HepG2 (cell line): ENCODE results near the gene TAS2R5. TPM values are rescaled to one million over a fixed set of nuclear protein-coding genes. Genes with fewer than 3 reads are reported as not detected.

Source experiments
- ATAC-seq: fragments of 200-7000 bp; cut with Tn5 transposase; 3 replicates; pipeline ENCODE4 v1.9.1; 2020; ENCODE audit warnings: mild to moderate bottlenecking, moderate library complexity
- BruUV-seq: library from RNA; stranded (reverse); fragments of 400-500 nt; replicated peaks from 2 replicates; lab custom pipeline; 2021; lab: Mats Ljungman, UMichigan
- CTCF ChIA-PET: fragments of 300-600 bp; formaldehyde crosslinking; extraction: SDS; loops from one replicate; lab custom pipeline; 2021; ENCODE audit warnings: low total read pairs, inconsistent platforms, low intra/inter-chr PET ratio; lab: Yijun Ruan, JAX
- POLR2A ChIA-PET: fragments of 350-600 bp; sonication (Branson Sonifier 250); formaldehyde crosslinking; loops from one replicate; lab custom pipeline; 2020; ENCODE audit warnings: antibody characterized with exemption, inconsistent platforms; lab: Yijun Ruan, JAX
- DNase-seq: peaks from one replicate; pipeline ENCODE4 v3.0.0-alpha.2; 2015; ENCODE audit warnings: low spot score
- FAIRE-seq: peaks from 3 replicates; lab custom pipeline; 2011; peaks lifted over from hg19 to GRCh38; lab: Jason Lieb, UNC
- H2AFZ ChIP-seq: one replicate; pipeline ENCODE4 v1.6.1; 2011; ENCODE audit warnings: low read length, inconsistent platforms
- H3K27ac ChIP-seq: fragments of 300-600 bp; 3 replicates; pipeline ENCODE4 v1.8.0; 2011; ENCODE audit warnings: mixed run types, mild to moderate bottlenecking, mixed read lengths, low read length, inconsistent platforms; ENCODE audit not compliant: insufficient read depth; ENCODE audit errors: extremely low read length
- H3K27me3 ChIP-seq, 2 experiments: fragments of 200-600 bp in 1 of 2; 2 replicates in 1 of 2; 3 replicates in 1 of 2; pipeline versions ENCODE4 v1.6.0 to v1.8.0; 2011; ENCODE audit warnings: low read length in 2 of 2, mild to moderate bottlenecking in 2 of 2, moderate library complexity in 2 of 2, inconsistent platforms in 1 of 2; ENCODE audit not compliant: insufficient read depth in 2 of 2, control insufficient read depth in 1 of 2
- H3K36me3 ChIP-seq, 2 experiments: fragments of 200-600 bp in 1 of 2; replicated peaks in 1 of 2; 2 replicates in 1 of 2; 3 replicates in 1 of 2; pipeline versions ENCODE4 v1.5.1 to v1.8.0; 2011; ENCODE audit warnings: low read length in 2 of 2, inconsistent platforms in 1 of 2; ENCODE audit not compliant: insufficient read depth in 2 of 2, control insufficient read depth in 1 of 2
- H3K4me1 ChIP-seq: 2 replicates; pipeline ENCODE4 v1.5.1; 2012; ENCODE audit warnings: low read length, inconsistent platforms; ENCODE audit not compliant: insufficient read depth
- H3K4me2 ChIP-seq: 2 replicates; pipeline ENCODE4 v1.6.0; 2011; ENCODE audit warnings: low read depth, low read length, inconsistent platforms
- H3K4me3 ChIP-seq, 3 experiments: fragments of 200-600 bp in 1 of 3; sonication (generic), shearing (Covaris generic) in 1 of 3; replicated peaks in 1 of 3; 2 replicates each; pipeline ENCODE4 v1.5.1; 2011 to 2016; ENCODE audit warnings: low read length in 3 of 3, inconsistent platforms in 2 of 3, low read depth in 2 of 3, mild to moderate bottlenecking in 2 of 3, control low read depth in 1 of 3, mixed read lengths in 1 of 3; ENCODE audit not compliant: insufficient read depth in 1 of 3
- H3K79me2 ChIP-seq: one replicate; pipeline ENCODE4 v1.6.1; 2011; ENCODE audit warnings: low read length, inconsistent platforms; ENCODE audit not compliant: insufficient read depth
- H3K9ac ChIP-seq: 2 replicates; pipeline ENCODE4 v1.6.0; 2011; ENCODE audit warnings: mild to moderate bottlenecking, low read depth, low read length, inconsistent platforms; ENCODE audit not compliant: insufficient read depth
- H3K9me3 ChIP-seq: 2 replicates; pipeline ENCODE4 v1.5.1; 2012; ENCODE audit warnings: mild to moderate bottlenecking, low read length
- H4K20me1 ChIP-seq: 2 replicates; pipeline ENCODE4 v1.6.0; 2011; ENCODE audit warnings: inconsistent platforms, mild to moderate bottlenecking, low read length, moderate library complexity; ENCODE audit not compliant: insufficient read depth
- DMTF1 ChIP-seq: sonication (generic); formaldehyde crosslinking; IDR thresholded peaks from 2 replicates; pipeline ENCODE4 v1.4.0; 2020; ENCODE audit warnings: mild to moderate bottlenecking, missing genetic modification reagents
- HNRNPK ChIP-seq: fragments of 200-400 bp; formaldehyde crosslinking; IDR thresholded peaks from 2 replicates; pipeline ENCODE4 v1.6.1; 2018; ENCODE audit warnings: low read length, low read depth, moderate library complexity, mild to moderate bottlenecking; ENCODE audit not compliant: poor library complexity, severe bottlenecking
- MED8 ChIP-seq: sonication (generic); formaldehyde crosslinking; IDR thresholded peaks from 2 replicates; pipeline ENCODE4 v1.8.1; 2023; ENCODE audit warnings: mild to moderate bottlenecking, missing genetic modification reagents; ENCODE audit not compliant: insufficient replicate concordance
- POLR2AphosphoS5 ChIP-seq: IDR thresholded peaks from 2 replicates; pipeline ENCODE4 v1.6.1; 2012; ENCODE audit warnings: low read depth, low read length
- ZEB1 ChIP-seq: IDR thresholded peaks from 2 replicates; pipeline ENCODE4 v1.6.1; 2012; ENCODE audit warnings: mild to moderate bottlenecking, low read depth, inconsistent platforms; ENCODE audit not compliant: insufficient replicate concordance
- ZNF160 ChIP-seq: sonication (generic); formaldehyde crosslinking; IDR thresholded peaks from 2 replicates; pipeline ENCODE4 v1.8.0; 2022; ENCODE audit warnings: mild to moderate bottlenecking, inconsistent platforms, missing genetic modification reagents
- ZNF20 ChIP-seq: sonication (generic); formaldehyde crosslinking; IDR thresholded peaks from 2 replicates; pipeline ENCODE4 v1.4.0; 2020; ENCODE audit warnings: mild to moderate bottlenecking, moderate library complexity, missing genetic modification reagents
- ZNF430 ChIP-seq: sonication (generic); formaldehyde crosslinking; IDR thresholded peaks from 2 replicates; pipeline ENCODE4 v1.9.0; 2021; ENCODE audit warnings: mild to moderate bottlenecking, missing genetic modification reagents
- ZNF773 ChIP-seq: sonication (generic); formaldehyde crosslinking; IDR thresholded peaks from 2 replicates; pipeline ENCODE4 v1.4.0; 2020; ENCODE audit warnings: missing genetic modification reagents, borderline replicate concordance
- ZSCAN25 ChIP-seq: sonication (generic); formaldehyde crosslinking; IDR thresholded peaks from 2 replicates; pipeline ENCODE4 v1.8.0; 2022; ENCODE audit warnings: mild to moderate bottlenecking, missing genetic modification reagents
- WGBS: methylation state at CpG from one replicate; pipeline ENCODE4 v1.1.6; 2017; ENCODE audit warnings: low lambda C conversion rate; 5-methylcytosine and 5-hydroxymethylcytosine counted together
- in situ Hi-C: cut with HindIII; loops from 2 replicates; pipeline ENCODE4 v1.10.0; 2017; ENCODE audit warnings: low pct_unique_long_range_greater_than_20kb; ENCODE audit not compliant: extremely low pct_ligation_motif_present
- intact Hi-C: fragments of 100-400 bp; cut with micrococcal nuclease; formaldehyde crosslinking; loops from one replicate; pipeline ENCODE4 v1.10.0; 2022; ENCODE audit not compliant: unreplicated experiment
- polyA plus RNA-seq, 8 experiments: library from polyadenylated mRNA; depleted of rRNA in 3 of 8; stranded (reverse) in 7 of 8; unstranded in 1 of 8; fragments of >200 nt; fragmentation: Illumina TruSeq in 4 of 8; extraction: Trizol in 4 of 8; gene quantifications; 2 replicates each; pipeline versions ENCODE4 v1.2.1 to v1.2.3, GENCODE V29; 2011 to 2016; ENCODE audit warnings: low read depth in 4 of 8, missing spikeins in 1 of 8, mixed read lengths in 1 of 8; ENCODE audit not compliant: insufficient read depth in 1 of 8
- total RNA-seq, 5 experiments: library from RNA; depleted of rRNA; stranded (reverse); fragments of >200 nt; fragmentation: Illumina TruSeq; extraction: Trizol; gene quantifications; 2 replicates each; pipeline ENCODE4 v1.2.3, GENCODE V29; 2016; ENCODE audit warnings: low read depth in 1 of 5
- TF ChIP-seq, protein P1 (sequence below): IDR thresholded peaks from 2 replicates; pipeline ENCODE4 v1.6.1; 2016
- TF ChIP-seq, protein P2 (sequence below): sonication (generic); formaldehyde crosslinking; conservative IDR thresholded peaks from 2 replicates; pipeline ENCODE4 v1.8.0; 2022; ENCODE audit warnings: mild to moderate bottlenecking, moderate library complexity, missing genetic modification reagents
- TF ChIP-seq, protein P3 (sequence below): sonication (generic); formaldehyde crosslinking; IDR thresholded peaks from 2 replicates; pipeline ENCODE4 v1.5.0; 2020; ENCODE audit warnings: missing genetic modification reagents
- TF ChIP-seq, protein P4 (sequence below): sonication (generic); formaldehyde crosslinking; IDR thresholded peaks from 2 replicates; pipeline ENCODE4 v1.4.0; 2020; ENCODE audit warnings: missing genetic modification reagents

Gene TAS2R5
- total and polyA plus RNA-seq, 2 of the 13 experiments (the other 11 are each of a cell fraction or from before 2014, with no cell fraction given): 1.7 to 2.9 TPM

DNA sequence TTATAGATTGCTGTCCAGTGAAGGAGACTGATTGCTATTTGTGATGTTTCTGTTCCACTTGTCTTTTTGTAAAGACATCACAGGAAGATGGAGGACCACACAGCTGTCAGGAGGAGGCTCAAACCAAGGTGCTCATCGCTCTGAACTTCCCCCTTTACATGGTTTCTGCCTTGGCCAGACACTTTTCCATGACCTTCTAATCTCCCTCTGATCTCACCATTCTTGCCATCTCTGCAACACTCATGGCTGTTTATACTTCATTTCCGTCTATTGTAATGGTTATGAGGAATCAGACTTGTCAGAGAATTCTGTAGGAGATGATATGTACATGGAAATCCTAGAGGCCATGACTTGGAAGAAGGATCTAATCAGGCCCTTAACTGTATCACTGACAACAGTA lies 1.7 kb upstream of the TAS2R5 start:
- no peak for FAIRE-seq
- CTCF ChIA-PET: no interaction called here

GRCh38 chr7:141792526-141792925 lies 2.5 kb downstream of the TAS2R5 start:
- H3K9me3 ChIP-seq: no peaks in the 10 kb centered on the region
- H3K4me2 ChIP-seq: no peak overlapping the region
- H4K20me1 ChIP-seq: no peaks in the 10 kb centered on the region
- H3K4me3 ChIP-seq: no peak overlapping the region
- ChIA-PET CTCF (no interaction called here), POLR2A (no interaction called here)
- whole genome bisulfite sequencing: 81% methylated on average over 2 of the region's 2 CpGs
- H3K36me3 ChIP-seq: peaks cover 2 to 23% of the 10 kb centered on the region in 2 experiments; a peak in 4 of 5 replicates
- no peak for DNase-seq
- no peak overlapping the region for H3K9ac ChIP-seq
- in situ Hi-C loops: no loop called here
- no peak for ATAC-seq
- FAIRE-seq: no peak
- intact Hi-C loops: no loop called here
- BruUV-seq: no TSS peak
- no peaks in the 10 kb centered on the region for H3K4me1 ChIP-seq
- H3K27ac ChIP-seq: no peak overlapping the region
- H3K27me3 ChIP-seq: no peaks in the 10 kb centered on the region
- H3K79me2 ChIP-seq: no peaks in the 10 kb centered on the region
- no peak overlapping the region for H2AFZ ChIP-seq
- TF ChIP-seq ZNF20 (CRISPR knock-in tag) (no peak), DMTF1 (CRISPR knock-in tag) (no peak), ZSCAN25 (CRISPR knock-in tag) (no peak), ZNF773 (no peak), MED8 (CRISPR knock-in tag) (no peak), ZNF430 (CRISPR knock-in tag) (no peak), HNRNPK (no peak), POLR2AphosphoS5 (no peak)
- TF ChIP-seq, protein P1, sequence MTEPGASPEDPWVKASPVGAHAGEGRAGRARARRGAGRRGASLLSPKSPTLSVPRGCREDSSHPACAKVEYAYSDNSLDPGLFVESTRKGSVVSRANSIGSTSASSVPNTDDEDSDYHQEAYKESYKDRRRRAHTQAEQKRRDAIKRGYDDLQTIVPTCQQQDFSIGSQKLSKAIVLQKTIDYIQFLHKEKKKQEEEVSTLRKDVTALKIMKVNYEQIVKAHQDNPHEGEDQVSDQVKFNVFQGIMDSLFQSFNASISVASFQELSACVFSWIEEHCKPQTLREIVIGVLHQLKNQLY (CRISPR knock-in tag): no peak
- TF ChIP-seq, protein P2, sequence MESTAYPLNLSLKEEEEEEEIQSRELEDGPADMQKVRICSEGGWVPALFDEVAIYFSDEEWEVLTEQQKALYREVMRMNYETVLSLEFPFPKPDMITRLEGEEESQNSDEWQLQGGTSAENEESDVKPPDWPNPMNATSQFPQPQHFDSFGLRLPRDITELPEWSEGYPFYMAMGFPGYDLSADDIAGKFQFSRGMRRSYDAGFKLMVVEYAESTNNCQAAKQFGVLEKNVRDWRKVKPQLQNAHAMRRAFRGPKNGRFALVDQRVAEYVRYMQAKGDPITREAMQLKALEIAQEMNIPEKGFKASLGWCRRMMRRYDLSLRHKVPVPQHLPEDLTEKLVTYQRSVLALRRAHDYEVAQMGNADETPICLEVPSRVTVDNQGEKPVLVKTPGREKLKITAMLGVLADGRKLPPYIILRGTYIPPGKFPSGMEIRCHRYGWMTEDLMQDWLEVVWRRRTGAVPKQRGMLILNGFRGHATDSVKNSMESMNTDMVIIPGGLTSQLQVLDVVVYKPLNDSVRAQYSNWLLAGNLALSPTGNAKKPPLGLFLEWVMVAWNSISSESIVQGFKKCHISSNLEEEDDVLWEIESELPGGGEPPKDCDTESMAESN (CRISPR knock-in tag): no peak
- TF ChIP-seq, protein P3, sequence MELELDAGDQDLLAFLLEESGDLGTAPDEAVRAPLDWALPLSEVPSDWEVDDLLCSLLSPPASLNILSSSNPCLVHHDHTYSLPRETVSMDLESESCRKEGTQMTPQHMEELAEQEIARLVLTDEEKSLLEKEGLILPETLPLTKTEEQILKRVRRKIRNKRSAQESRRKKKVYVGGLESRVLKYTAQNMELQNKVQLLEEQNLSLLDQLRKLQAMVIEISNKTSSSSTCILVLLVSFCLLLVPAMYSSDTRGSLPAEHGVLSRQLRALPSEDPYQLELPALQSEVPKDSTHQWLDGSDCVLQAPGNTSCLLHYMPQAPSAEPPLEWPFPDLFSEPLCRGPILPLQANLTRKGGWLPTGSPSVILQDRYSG (CRISPR knock-in tag): no peak
- TF ChIP-seq, protein P4, sequence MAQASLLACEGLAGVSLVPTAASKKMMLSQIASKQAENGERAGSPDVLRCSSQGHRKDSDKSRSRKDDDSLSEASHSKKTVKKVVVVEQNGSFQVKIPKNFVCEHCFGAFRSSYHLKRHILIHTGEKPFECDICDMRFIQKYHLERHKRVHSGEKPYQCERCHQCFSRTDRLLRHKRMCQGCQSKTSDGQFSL (CRISPR knock-in tag): no peak

More for the DNA sequence above, 1.7 kb upstream of the TAS2R5 start:
- in situ Hi-C loops: no loop called here
- Histone ChIP-seq H2AFZ (no peak overlapping the region), H3K4me1 (no peaks in the 10 kb centered on the region), H3K4me2 (no peak overlapping the region), H3K4me3 (no peak overlapping the region), H3K9me3 (no peaks in the 10 kb centered on the region), H3K36me3 (peaks cover 2 to 23% of the 10 kb centered on the region in 2 experiments; a peak in 3 of 5 replicates), H3K79me2 (no peaks in the 10 kb centered on the region), H4K20me1 (peaks cover 9% of the 10 kb centered on the region; the same call in 1 of the 2 replicates), H3K27me3 (no peaks in the 10 kb centered on the region), H3K9ac (no peak overlapping the region), H3K27ac (no peak overlapping the region)
- WGBS: 94% methylated on average over 2 of the region's 2 CpGs
- DNase-seq (no peak), ATAC-seq (no peak)
- no peak for TF ChIP-seq ZNF160 (CRISPR knock-in tag)
- TF ChIP-seq ZEB1: no peak
- POLR2A ChIA-PET: no interaction called here
- intact Hi-C loops: no loop called here
- no TSS peak for BruUV-seq
